GM18951 (cell line): ENCODE results near the gene KLHL6.

Experiments used
- POLR2A ChIP-seq: IDR thresholded peaks from 4 replicates; pipeline ENCODE4 v1.6.1; 2011; ENCODE audit warnings: mild to moderate bottlenecking; ENCODE audit not compliant: insufficient read length, insufficient read depth; ENCODE audit errors: extremely low read depth
- in situ Hi-C: fragments of 300-500 bp; cut with MboI; formaldehyde crosslinking; loops from one replicate; pipeline ENCODE4 v1.12.0; 2022; ENCODE audit warnings: low sequenced_read_pairs, mixed read lengths, inconsistent platforms; ENCODE audit not compliant: unreplicated experiment

Gene KLHL6

DNA sequence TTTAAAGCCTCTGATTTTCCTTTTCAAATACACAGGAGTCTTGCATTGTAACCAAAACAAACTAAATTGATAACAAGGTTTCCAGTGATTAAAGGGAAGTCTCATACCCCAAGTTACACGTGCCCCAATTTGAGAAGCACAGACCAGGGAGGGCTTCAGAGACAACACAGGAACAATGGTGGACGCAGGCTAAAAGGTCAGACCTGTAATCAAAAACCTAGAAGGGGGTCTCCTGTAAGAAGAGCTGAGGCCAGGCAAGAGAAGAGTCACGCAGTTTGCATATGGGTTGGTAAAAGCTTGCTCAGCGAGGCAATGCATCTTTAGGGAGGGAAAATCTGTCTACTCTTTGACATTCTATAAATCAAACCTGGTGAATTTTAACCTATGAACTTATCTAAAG lies 68.5 kb downstream of the KLHL6 start:
- no peak for TF ChIP-seq POLR2A
- in situ Hi-C loops, result no loop called here

DNA sequence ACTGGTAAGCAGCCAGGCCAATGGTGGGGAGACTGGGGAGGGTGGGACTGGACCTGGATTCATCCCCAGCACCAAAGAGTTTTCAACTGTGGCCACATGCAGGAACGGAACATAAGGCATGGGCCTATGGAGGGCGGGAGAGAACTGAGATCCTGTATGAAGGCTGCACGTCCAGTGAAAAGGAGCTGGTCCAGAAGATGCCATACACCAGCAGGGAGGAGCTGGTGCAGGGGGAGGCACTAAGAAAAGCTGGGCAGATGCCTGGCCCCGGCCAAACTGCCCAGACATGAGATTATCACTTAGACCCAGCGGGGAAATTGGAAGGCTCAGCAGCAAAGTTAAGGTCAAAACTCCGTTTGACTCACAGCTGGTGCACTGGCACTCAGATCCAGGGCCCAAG lies 69.0 kb downstream of the KLHL6 start:
- in situ Hi-C loops, result no loop called here
- TF ChIP-seq POLR2A, result no peak

GRCh38 chr3:183485585-183485984 lies 69.9 kb downstream of the KLHL6 start:
- in situ Hi-C loops, result no loop called here
- TF ChIP-seq POLR2A, result no peak

DNA sequence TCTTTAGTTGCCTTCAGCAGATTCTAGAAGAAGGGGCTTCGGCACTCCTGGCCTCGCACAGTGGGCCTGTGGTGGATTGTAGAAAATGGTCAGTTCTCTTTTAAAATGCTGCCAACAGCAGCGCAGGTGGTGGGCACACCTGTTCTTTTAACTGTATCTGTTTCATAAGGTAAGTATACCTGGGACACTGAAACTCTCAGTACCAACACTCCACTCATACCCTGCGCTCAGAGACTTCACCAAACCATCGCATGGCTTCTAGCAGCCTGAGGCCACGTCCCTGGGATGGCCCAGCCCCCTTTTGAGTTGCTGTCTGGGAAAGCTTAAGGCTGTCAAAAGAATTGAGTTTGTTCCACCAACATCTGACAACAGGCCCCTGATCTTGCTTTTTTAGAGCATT lies 70.4 kb downstream of the KLHL6 start:
- no peak for TF ChIP-seq POLR2A
- in situ Hi-C loops, result no loop called here

DNA sequence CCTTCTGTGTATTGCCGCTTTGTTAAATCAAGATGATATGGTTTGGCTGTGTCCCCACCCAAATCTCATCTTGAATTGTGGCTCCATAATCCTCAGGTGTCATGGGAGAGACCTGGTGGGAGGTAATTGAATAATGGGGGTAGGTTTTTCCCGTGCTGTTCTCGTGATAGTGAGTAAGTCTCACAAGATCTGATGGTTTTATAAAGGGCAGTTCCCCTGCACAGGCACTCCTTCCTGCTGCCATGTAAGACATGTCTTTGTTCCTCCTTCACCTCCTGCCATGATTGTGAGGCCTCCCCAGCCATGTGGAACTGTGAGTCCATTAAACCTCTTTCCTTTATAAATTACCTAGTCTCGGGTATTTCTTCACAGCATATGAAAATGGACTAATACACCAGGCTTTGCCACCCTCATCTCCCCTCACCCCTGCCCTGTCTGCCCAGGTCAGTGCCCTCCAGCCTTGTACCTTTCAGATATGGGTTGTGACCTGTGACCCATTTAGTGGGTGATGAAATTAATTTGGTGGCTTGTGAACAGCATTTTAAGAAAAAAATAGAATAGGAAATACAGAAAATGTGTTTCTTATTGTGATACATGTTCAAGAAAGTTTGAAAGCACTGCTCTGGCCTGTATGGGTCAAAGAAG lies 71.0 kb downstream of the KLHL6 start:
- no peak for TF ChIP-seq POLR2A
- in situ Hi-C loops, result no loop called here

DNA sequence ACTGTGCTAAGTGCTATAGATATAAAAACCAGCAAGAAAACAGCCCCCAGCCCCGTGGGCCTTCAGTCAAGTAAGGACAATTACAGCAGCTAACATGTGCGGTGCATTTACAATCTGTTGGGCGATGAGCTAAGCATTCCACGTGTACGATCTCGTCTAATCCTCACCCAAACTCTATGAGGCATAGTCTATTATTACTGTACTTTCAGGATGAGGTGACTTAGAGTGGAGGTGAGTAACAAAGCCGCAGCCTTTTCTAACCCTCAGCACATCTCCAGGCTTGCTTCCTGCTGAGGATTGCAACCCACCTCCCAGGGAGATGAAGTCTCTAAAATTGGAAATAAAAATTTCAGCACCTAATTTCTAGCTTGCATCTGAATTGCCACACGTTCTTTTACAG lies 73.9 kb downstream of the KLHL6 start:
- in situ Hi-C loops, result no loop called here
- TF ChIP-seq POLR2A, result no peak

DNA sequence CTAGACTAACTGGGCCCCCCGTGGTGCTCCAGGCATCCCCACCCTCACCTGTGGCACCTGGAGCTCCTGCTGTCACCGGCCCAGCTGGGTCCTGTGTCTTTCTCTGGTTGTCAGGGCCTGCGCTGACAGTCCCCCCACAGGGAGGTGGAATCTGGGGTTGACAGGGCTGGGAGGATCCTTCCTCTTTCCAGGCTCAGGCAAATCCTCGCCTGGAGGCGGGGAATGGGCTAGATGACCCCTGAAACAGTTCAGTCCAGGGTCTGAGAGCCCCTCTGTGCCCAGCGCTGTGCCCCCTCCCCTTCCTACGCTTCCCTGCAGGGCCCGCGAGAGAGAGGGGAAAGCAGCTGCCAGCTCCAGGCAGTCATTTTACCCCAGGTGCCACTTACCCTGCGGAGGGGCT lies 77.0 kb downstream of the KLHL6 start:
- TF ChIP-seq POLR2A, result no peak
- in situ Hi-C loops, result loop anchor here (10.0 kb wide), 1 partner anchor 286 kb away; no protein-coding TSS in a partner anchor

DNA sequence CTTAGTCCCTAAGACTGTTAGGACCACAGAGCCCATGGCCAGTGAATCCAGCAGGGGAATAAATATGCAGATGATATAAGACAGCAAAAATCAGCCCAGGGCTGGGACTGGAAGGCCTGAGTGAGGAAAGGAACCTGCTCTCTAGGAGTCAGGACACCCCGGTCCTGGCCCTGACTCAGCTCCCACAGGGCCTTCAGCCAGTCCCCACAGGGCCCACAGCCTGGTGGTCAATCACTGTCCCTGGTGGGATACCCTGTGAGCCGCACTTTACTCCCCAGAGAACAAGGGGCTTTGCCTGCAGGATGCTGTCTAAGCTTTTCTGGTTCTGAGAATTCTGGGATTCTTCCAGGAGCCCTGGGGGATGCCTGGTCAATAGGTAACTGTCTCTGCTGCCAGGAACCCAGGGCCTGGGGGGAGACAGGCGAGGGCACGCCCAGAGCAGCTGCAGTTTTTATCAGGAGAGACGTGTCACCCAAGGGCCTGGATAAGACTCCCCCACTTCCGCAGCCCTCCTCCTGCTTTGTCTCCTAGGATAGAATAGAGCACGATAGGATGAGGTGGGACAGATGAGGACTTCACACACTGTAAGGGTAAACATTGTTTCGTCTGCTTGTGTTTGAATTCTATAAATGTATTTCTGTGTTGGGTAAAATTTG lies 77.6 kb downstream of the KLHL6 start:
- no peak for TF ChIP-seq POLR2A
- in situ Hi-C loops, result loop anchor here (10.0 kb wide), 1 partner anchor 287 kb away; no protein-coding TSS in a partner anchor

DNA sequence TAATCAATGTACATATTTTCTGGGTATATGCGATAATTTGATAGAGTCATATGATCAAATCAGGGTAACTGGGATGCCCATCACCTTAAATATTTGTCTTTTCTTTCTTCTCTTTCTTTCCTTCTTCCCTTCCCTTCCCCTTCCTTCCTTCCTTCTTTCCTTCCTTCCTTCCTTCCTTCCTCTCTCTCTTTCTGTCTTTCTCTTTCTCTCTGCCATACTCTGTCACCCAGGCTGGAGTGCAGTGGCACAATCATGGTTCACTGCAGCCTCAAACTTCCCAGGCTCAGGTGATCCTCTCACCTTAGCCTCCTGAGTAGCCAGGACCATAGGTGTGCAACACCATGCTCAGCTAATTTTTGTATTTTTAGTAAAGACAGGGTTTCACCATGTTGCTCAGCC lies 79.7 kb downstream of the KLHL6 start:
- in situ Hi-C loops, result loop anchor here (10.0 kb wide), 1 partner anchor 289 kb away; no protein-coding TSS in a partner anchor

GRCh38 chr3:183475016-183475763 lies 80.3 kb downstream of the KLHL6 start:
- in situ Hi-C loops, result loop anchor here (10.0 kb wide), 1 partner anchor 290 kb away; no protein-coding TSS in a partner anchor
- no peak for TF ChIP-seq POLR2A

GRCh38 chr3:183473969-183474368 lies 81.5 kb downstream of the KLHL6 start:
- TF ChIP-seq POLR2A, result no peak
- in situ Hi-C loops, result loop anchor here (10.0 kb wide), 1 partner anchor 291 kb away; no protein-coding TSS in a partner anchor

DNA sequence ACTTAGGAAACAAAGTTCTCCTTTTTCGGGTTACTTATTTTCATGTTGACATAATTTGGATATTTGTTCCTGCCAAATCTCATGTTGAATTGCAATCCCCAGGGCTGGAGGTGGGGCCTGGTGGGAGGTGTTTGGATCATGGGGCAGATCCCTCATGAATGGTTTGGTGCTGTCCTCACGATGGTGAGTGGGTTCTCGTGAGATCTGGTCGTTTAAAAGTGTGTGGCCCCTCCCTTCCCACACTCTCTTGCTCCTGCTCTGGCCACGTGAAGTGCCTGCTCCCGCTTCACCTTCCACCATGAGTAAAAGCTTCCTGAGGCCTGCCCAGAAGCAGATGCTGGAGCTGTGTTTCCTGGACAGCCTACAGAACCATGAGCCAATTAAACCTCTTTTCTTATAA lies 83.4 kb downstream of the KLHL6 start:
- in situ Hi-C loops, result loop anchor here (10.0 kb wide), 1 partner anchor 293 kb away; no protein-coding TSS in a partner anchor
- no peak for TF ChIP-seq POLR2A

- in situ Hi-C loops, result loop anchor here (10.0 kb wide), 1 partner anchor 356 kb away; the partner anchor contains the start of gene MAP6D1
- TF ChIP-seq POLR2A, result no peak
Measured at GRCh38 chr3:183468424-183468823, 87.1 kb downstream of the KLHL6 start.
